ENCODE results near the gene CEP97.

CEP97 gene

GRCh38 chr3:101816215-101817149 lies 92.1 kb downstream of the CEP97 start:
- no peak for DNase-seq

- no peak for DNase-seq
Measured at GRCh38 chr3:101817992-101818391, 93.6 kb downstream of the CEP97 start.

- peak in 1 of 2 donors; percentile 22 for DNase-seq
Measured at GRCh38 chr3:101819649-101820206, 95.3 kb downstream of the CEP97 start.
